ENCODE measurements around the gene ELN. TPM values are rescaled to one million over a fixed set of nuclear protein-coding genes. Genes with fewer than 3 reads are reported as not detected.

Gene ELN
- total RNA-seq, 1 experiment from 2014 or later, result 65.9 TPM

GRCh38 chr7:74032624-74033371, 4.8 kb downstream of the ELN start:
- CTCF ChIA-PET, result no interaction called here
- BruUV-seq (replicated peaks), result no TSS peak
- intact Hi-C loops (cut with micrococcal nuclease; ENCODE audit: unreplicated experiment), result no loop called here
- Histone ChIP-seq H3K27ac (ENCODE audit: low read depth, low read length, poor library complexity, severe bottlenecking) (peak overlapping the region; percentile 84), H3K4me3 (ENCODE audit: low read depth, low read length, poor library complexity, severe bottlenecking) (no peak overlapping the region), H3K36me3 (ENCODE audit: insufficient read depth, low read length, poor library complexity, severe bottlenecking) (peaks cover 6% of the 10 kb centered on the region), H3K4me1 (ENCODE audit: insufficient read depth, low read length, poor library complexity, severe bottlenecking) (peaks cover 42% of the 10 kb centered on the region), H3K9me3 (ENCODE audit: low read depth, low read length, poor library complexity, severe bottlenecking) (no peaks in the 10 kb centered on the region), H3K27me3 (replicated peaks; ENCODE audit: insufficient read depth, low read depth, low read length, poor library complexity) (no peaks in the 10 kb centered on the region)
- TF ChIP-seq CTCF (conservative IDR thresholded peaks at IDR 0.05; ENCODE audit: low read depth, low read length) (no peak), EZH2 (IDR thresholded peaks at IDR 0.05; ENCODE audit: borderline replicate concordance, low read depth, low read length, poor library complexity, severe bottlenecking) (no peak)
- DNase-seq (ENCODE audit: low spot score), result no peak
- POLR2A ChIA-PET (ENCODE audit: low non-redundant PET), result no interaction called here

GRCh38 chr7:74033372-74034311, 5.7 kb downstream of the ELN start:
- intact Hi-C loops (cut with micrococcal nuclease; ENCODE audit: unreplicated experiment), result no loop called here
- Histone ChIP-seq H3K36me3 (ENCODE audit: insufficient read depth, low read length, poor library complexity, severe bottlenecking) (peaks cover 6% of the 10 kb centered on the region), H3K27me3 (replicated peaks; ENCODE audit: insufficient read depth, low read depth, low read length, poor library complexity) (no peaks in the 10 kb centered on the region), H3K4me3 (ENCODE audit: low read depth, low read length, poor library complexity, severe bottlenecking) (no peak overlapping the region), H3K9me3 (ENCODE audit: low read depth, low read length, poor library complexity, severe bottlenecking) (no peaks in the 10 kb centered on the region), H3K27ac (ENCODE audit: low read depth, low read length, poor library complexity, severe bottlenecking) (peak overlapping the region; percentile 84), H3K4me1 (ENCODE audit: insufficient read depth, low read length, poor library complexity, severe bottlenecking) (peaks cover 42% of the 10 kb centered on the region)
- TF ChIP-seq CTCF (conservative IDR thresholded peaks at IDR 0.05; ENCODE audit: low read depth, low read length) (no peak), EZH2 (IDR thresholded peaks at IDR 0.05; ENCODE audit: borderline replicate concordance, low read depth, low read length, poor library complexity, severe bottlenecking) (no peak)
- ChIA-PET CTCF (no interaction called here), POLR2A (ENCODE audit: low non-redundant PET) (no interaction called here)
- no TSS peak for BruUV-seq (replicated peaks)
- DNase-seq (ENCODE audit: low spot score), result no peak

GRCh38 chr7:74037609-74038008, 9.6 kb downstream of the ELN start:
- ChIA-PET CTCF (no interaction called here), POLR2A (ENCODE audit: low non-redundant PET) (no interaction called here)
- no peak overlapping the region for H3K4me3 ChIP-seq (ENCODE audit: low read depth, low read length, poor library complexity, severe bottlenecking)
- no peaks in the 10 kb centered on the region for H3K9me3 ChIP-seq (ENCODE audit: low read depth, low read length, poor library complexity, severe bottlenecking)
- intact Hi-C loops (cut with micrococcal nuclease; ENCODE audit: unreplicated experiment), result no loop called here
- peaks cover 6% of the 10 kb centered on the region for H3K36me3 ChIP-seq (ENCODE audit: insufficient read depth, low read length, poor library complexity, severe bottlenecking)
- TF ChIP-seq EZH2 (IDR thresholded peaks at IDR 0.05; ENCODE audit: borderline replicate concordance, low read depth, low read length, poor library complexity, severe bottlenecking) (no peak), CTCF (conservative IDR thresholded peaks at IDR 0.05; ENCODE audit: low read depth, low read length) (no peak)
- no peaks in the 10 kb centered on the region for H3K27me3 ChIP-seq (replicated peaks; ENCODE audit: insufficient read depth, low read depth, low read length, poor library complexity)
- no TSS peak for BruUV-seq (replicated peaks)
- H3K4me1 ChIP-seq (ENCODE audit: insufficient read depth, low read length, poor library complexity, severe bottlenecking), result peaks cover 38% of the 10 kb centered on the region
- H3K27ac ChIP-seq (ENCODE audit: low read depth, low read length, poor library complexity, severe bottlenecking), result peak overlapping the region; percentile 58
- no peak for DNase-seq (ENCODE audit: low spot score)
